GM06990 (cell line): ENCODE measurements around the gene IGFL1.
"Not testable (repeated sequence)": the region's sequence is repeated elsewhere in the genome, so short reads cannot be mapped to it uniquely, and the experiment has no call there.

Source experiments
- DNase-seq: peaks from one replicate; pipeline ENCODE4 v3.0.0-alpha.2; 2011; ENCODE audit not compliant: insufficient read length; ENCODE audit errors: extremely low read depth
- H3K27me3 ChIP-seq: replicated peaks from 2 replicates; pipeline ENCODE4 v1.6.0; 2011; ENCODE audit warnings: low read length; ENCODE audit not compliant: control insufficient read depth, insufficient read depth
- H3K36me3 ChIP-seq: 2 replicates; pipeline ENCODE4 v1.5.1; 2011; ENCODE audit warnings: low read length; ENCODE audit not compliant: control insufficient read depth, insufficient read depth
- H3K4me3 ChIP-seq: replicated peaks from 2 replicates; pipeline ENCODE4 v1.5.1; 2011; ENCODE audit warnings: low read depth, mild to moderate bottlenecking, control low read depth, low read length
- TF ChIP-seq, protein P1 (sequence below): IDR thresholded peaks from 2 replicates; pipeline ENCODE4 v1.5.1; 2011; ENCODE audit warnings: low read length, control low read depth, mild to moderate bottlenecking, inconsistent platforms; ENCODE audit not compliant: insufficient read depth, poor library complexity, severe bottlenecking

The IGFL1 gene

DNA sequence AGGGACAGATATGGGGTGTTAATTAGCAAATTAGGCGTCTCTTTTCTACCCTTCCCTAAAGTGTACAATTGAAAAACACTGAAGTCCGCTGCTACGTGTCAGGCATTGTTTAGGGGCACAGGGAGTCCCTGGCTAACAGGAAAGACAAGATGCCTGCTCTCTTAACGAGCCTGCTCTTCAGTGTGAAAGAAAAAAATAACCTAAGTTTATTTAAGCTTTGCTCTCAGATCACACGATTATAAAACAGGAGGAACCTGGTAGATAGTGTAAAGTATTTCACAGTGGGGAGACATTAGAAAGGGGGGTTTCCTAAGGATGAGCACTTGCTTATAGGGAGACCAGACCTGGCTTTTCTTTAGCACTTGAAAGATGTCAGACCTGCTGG, 42.8 kb upstream of the IGFL1 start:
- Histone ChIP-seq H3K27me3 (peaks cover 1% of the 10 kb centered on the region; the same call in 1 of the 2 replicates), H3K4me3 (no peak overlapping the region), H3K36me3 (no peaks in the 10 kb centered on the region)
- TF ChIP-seq, protein P1, sequence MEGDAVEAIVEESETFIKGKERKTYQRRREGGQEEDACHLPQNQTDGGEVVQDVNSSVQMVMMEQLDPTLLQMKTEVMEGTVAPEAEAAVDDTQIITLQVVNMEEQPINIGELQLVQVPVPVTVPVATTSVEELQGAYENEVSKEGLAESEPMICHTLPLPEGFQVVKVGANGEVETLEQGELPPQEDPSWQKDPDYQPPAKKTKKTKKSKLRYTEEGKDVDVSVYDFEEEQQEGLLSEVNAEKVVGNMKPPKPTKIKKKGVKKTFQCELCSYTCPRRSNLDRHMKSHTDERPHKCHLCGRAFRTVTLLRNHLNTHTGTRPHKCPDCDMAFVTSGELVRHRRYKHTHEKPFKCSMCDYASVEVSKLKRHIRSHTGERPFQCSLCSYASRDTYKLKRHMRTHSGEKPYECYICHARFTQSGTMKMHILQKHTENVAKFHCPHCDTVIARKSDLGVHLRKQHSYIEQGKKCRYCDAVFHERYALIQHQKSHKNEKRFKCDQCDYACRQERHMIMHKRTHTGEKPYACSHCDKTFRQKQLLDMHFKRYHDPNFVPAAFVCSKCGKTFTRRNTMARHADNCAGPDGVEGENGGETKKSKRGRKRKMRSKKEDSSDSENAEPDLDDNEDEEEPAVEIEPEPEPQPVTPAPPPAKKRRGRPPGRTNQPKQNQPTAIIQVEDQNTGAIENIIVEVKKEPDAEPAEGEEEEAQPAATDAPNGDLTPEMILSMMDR = no peak
- no peak for DNase-seq

DNA sequence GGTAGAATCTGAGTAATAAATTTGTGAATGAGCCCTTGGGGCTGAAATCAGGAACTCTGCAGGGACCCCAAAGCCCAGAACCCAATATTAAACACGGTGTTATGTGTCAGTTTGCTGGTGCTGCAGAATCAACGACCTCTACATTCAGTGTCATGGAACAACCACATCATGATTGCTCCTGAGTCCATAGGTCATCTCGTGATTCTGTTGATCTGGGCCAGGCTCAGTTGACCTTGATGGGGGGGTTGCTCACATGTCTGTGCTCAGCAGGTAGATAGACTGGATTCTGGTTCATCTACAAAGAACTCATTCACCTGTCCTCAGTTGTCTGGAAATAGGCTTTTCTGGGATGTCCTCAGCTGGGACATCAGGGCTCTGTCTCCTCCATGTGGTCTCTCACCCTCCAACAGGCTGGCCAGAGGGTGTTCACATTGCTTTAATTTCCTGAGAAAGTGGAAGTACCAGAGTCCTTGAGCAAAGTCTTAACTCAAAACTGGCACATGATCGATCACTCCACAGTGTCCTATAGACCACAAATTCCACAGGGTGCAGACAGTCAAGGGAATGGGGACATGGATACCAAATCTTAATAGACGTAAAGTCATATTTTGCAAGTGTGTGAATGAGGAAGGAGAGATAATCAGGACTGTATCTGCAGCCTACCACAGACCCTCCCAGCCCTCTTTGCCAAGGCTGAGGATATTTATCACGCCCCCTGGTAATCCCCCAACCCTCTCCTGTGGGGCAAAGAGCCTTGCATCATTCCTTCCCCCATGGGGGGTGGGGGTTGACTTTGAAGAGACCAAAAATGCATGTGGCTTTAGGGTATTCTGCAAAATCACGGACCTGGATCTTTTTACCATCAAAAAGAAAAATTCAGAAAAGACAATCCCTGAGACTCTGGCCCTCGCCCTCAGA, 39.3 kb upstream of the IGFL1 start:
- TF ChIP-seq, protein P1 = no peak
- DNase-seq = no peak
- H3K36me3 ChIP-seq = no peaks in the 10 kb centered on the region
- no peak overlapping the region for H3K4me3 ChIP-seq
- H3K27me3 ChIP-seq = peaks cover 1% of the 10 kb centered on the region

DNA sequence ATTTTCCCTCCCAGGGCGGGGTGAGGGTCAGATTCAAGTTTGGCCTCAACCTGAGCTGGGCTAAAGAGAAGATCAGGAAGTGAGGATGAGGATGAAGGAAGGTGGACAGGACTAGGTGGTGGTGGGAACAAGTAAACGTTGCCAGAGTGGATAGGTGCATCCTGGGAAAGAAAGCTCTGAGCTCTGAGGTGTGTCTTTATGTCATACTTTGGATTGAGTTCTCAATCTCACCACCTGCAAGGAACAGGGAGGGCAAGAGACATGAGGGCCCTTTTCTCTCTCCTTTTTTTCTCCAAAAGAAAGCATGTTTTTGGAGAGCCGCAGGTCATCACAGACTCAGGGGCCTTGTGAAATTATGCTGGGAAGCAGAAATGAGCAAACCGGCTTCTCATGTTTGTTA, 38.2 kb upstream of the IGFL1 start:
- Histone ChIP-seq H3K27me3 (peaks cover 1% of the 10 kb centered on the region), H3K4me3 (no peak overlapping the region), H3K36me3 (no peaks in the 10 kb centered on the region)
- TF ChIP-seq, protein P1 = no peak
- no peak for DNase-seq

DNA sequence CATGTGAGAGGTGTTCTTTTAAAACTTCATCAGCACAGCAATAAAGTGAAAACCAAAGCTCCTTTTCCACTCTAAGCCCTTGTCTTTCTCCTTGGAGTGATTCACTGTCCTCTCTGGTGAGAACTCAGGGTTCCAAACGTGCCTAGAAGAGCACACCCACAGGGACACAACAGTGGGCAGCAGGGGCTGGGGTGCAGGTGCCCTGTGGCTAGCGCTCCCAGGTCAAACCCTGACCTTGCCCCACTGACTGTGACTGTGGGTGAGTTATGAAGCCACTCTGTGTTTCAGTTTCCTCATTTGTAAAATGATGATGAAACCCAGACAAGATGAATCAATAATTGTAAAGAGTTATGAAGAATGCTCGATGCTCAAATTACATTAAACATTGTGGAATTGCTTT, 37.6 kb upstream of the IGFL1 start:
- Histone ChIP-seq H3K27me3 (peaks cover 1% of the 10 kb centered on the region), H3K4me3 (no peak overlapping the region), H3K36me3 (no peaks in the 10 kb centered on the region)
- TF ChIP-seq, protein P1 = no peak
- no peak for DNase-seq

DNA sequence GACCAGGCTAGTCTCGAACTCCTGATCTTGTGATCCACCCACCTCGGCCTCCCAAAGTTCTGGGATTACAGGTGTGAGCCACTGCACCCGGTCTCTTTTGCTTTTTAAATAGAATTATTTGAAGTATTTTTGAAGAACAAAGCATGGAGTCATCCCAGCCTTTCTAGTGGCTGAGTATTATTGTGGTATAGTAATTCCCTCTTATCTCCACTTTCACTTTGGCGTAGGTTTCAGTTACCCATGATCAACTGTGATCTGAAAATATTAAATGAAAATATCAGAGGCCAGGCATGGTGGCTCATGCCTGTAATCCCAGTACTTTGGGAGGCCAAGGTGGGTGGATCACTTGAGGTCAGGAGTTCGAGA, 36.9 kb upstream of the IGFL1 start:
- H3K4me3 ChIP-seq, H3K27me3 ChIP-seq, DNase-seq, H3K36me3 ChIP-seq: not testable (repeated sequence)

DNA sequence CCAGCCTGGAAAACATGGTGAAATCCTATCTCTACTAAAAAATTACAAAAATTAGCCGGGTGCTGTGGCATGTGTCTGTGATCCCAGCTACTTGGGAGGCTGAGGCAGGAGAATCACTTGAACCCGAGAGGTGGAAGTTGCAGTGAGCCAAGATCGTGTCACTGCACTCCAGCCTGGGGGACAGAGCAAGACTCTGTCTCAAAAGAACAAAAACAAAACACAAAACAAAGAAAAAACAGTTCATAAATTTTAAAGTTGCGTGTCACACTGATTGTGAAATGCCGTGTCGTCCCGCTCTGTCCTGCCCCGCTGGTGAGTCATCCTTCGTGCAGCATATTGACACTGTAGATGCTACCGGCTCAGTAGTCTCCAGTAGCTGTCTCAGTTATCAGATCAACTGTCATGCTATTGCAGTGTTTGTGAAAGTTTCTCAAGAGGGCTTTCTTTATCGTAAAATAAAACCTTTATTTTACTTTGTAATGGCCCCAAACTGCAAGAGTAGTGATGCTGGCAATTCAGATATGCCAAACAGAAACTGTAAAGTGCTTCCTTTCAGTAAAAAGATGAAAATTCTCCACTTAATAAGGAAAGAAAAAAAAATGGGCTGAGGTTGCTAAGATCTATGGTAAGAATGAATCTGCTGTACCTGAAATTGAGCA, 36.4 kb upstream of the IGFL1 start:
- peaks cover 3% of the 10 kb centered on the region for H3K27me3 ChIP-seq
- DNase-seq = no peak
- no peaks in the 10 kb centered on the region for H3K36me3 ChIP-seq
- H3K4me3 ChIP-seq = no peak overlapping the region
- TF ChIP-seq, protein P1 = no peak
